ENCODE results near the gene ADARB2.

Gene ADARB2

DNA sequence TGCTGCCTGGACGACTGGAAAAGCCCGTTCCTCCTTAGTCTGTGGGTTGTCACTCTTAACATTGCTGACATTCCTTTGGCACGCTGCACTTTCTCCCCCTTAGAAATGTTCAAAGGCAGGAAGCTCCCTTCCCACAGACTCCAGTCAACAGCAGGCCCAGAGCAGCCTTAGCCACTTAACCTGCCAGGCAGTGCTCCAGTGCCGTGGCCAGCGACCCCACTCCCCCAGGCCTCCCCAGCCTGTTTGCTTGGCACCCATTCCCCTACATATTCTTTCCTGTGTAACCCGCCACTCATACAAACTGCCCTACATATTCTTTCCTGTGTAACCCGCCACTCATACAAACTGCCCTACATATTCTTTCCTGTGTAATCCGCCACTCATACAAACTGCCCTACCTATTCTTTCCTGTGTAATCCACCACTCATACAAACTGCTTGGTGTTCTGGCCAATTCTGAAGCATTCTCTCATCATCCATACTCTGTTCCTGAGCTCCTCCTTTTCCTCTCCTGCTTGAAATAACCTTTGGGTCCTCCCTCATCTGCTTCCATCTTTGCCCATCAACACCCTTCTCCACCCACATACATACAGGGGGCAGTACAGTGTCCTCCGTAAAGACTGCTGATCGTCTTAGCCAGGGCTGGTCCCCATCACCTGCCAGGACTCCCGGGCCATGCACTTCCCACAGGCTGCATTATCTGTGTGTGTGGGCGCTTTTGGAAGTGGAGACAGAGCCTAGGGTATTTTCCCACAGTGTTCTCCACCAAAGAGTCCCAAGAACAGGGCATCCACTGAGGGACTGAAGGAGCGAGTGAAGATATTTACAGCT, 57.3 kb downstream of the ADARB2 start:
- TF ChIP-seq YY1 (IDR thresholded peaks at IDR 0.05; ENCODE audit: low read depth) (no peak), EP300 (IDR thresholded peaks at IDR 0.05; ENCODE audit: borderline replicate concordance) (no peak), TEAD4 (IDR thresholded peaks at IDR 0.05) (no peak), ZBTB7A (IDR thresholded peaks at IDR 0.05; ENCODE audit: low read depth) (no peak), FOXM1 (IDR thresholded peaks at IDR 0.05; ENCODE audit: borderline replicate concordance, low read depth) (no peak), TCF12 (IDR thresholded peaks at IDR 0.05; ENCODE audit: low read depth) (no peak), EGR1 (IDR thresholded peaks at IDR 0.05) (no peak), NFIC (IDR thresholded peaks at IDR 0.05) (no peak), TAF1 (IDR thresholded peaks at IDR 0.05; ENCODE audit: low read depth) (no peak), RAD21 (IDR thresholded peaks at IDR 0.05; ENCODE audit: low read depth) (no peak), CEBPB (IDR thresholded peaks at IDR 0.05) (no peak), CREB1 (IDR thresholded peaks at IDR 0.05; ENCODE audit: low read depth) (no peak)
- TF ChIP-seq, protein P1, sequence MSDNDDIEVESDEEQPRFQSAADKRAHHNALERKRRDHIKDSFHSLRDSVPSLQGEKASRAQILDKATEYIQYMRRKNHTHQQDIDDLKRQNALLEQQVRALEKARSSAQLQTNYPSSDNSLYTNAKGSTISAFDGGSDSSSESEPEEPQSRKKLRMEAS (IDR thresholded peaks at IDR 0.05) = no peak
- TF ChIP-seq, protein P2, sequence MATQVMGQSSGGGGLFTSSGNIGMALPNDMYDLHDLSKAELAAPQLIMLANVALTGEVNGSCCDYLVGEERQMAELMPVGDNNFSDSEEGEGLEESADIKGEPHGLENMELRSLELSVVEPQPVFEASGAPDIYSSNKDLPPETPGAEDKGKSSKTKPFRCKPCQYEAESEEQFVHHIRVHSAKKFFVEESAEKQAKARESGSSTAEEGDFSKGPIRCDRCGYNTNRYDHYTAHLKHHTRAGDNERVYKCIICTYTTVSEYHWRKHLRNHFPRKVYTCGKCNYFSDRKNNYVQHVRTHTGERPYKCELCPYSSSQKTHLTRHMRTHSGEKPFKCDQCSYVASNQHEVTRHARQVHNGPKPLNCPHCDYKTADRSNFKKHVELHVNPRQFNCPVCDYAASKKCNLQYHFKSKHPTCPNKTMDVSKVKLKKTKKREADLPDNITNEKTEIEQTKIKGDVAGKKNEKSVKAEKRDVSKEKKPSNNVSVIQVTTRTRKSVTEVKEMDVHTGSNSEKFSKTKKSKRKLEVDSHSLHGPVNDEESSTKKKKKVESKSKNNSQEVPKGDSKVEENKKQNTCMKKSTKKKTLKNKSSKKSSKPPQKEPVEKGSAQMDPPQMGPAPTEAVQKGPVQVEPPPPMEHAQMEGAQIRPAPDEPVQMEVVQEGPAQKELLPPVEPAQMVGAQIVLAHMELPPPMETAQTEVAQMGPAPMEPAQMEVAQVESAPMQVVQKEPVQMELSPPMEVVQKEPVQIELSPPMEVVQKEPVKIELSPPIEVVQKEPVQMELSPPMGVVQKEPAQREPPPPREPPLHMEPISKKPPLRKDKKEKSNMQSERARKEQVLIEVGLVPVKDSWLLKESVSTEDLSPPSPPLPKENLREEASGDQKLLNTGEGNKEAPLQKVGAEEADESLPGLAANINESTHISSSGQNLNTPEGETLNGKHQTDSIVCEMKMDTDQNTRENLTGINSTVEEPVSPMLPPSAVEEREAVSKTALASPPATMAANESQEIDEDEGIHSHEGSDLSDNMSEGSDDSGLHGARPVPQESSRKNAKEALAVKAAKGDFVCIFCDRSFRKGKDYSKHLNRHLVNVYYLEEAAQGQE (IDR thresholded peaks at IDR 0.05; ENCODE audit: low read depth) = no peak
- TF ChIP-seq, protein P3, sequence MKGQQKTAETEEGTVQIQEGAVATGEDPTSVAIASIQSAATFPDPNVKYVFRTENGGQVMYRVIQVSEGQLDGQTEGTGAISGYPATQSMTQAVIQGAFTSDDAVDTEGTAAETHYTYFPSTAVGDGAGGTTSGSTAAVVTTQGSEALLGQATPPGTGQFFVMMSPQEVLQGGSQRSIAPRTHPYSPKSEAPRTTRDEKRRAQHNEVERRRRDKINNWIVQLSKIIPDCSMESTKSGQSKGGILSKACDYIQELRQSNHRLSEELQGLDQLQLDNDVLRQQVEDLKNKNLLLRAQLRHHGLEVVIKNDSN (IDR thresholded peaks at IDR 0.05) = no peak

DNA sequence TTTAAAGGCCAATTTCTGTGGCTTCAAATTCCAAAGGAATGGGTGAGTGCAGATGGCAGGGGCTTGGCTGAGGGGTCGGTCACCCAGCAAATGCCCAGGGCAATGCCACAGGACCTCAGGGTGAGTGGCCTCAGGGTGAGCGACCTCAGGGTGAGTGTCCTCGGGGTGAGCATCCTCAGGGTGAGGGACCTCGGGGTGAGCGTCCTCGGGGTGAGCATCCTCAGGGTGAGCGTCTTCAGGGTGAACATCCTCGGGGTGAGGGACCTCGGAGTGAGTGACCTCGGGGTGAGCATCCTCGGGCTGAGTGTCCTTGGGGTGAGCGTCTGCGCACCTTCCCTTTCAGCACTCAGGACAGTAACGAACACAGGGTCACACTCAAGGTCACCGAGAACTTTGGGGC, 59.2 kb downstream of the ADARB2 start:
- TF ChIP-seq TCF12 (IDR thresholded peaks at IDR 0.05; ENCODE audit: low read depth) (no peak), RAD21 (IDR thresholded peaks at IDR 0.05; ENCODE audit: low read depth) (no peak)
- TF ChIP-seq, protein P2 (IDR thresholded peaks at IDR 0.05; ENCODE audit: low read depth) = no peak

DNA sequence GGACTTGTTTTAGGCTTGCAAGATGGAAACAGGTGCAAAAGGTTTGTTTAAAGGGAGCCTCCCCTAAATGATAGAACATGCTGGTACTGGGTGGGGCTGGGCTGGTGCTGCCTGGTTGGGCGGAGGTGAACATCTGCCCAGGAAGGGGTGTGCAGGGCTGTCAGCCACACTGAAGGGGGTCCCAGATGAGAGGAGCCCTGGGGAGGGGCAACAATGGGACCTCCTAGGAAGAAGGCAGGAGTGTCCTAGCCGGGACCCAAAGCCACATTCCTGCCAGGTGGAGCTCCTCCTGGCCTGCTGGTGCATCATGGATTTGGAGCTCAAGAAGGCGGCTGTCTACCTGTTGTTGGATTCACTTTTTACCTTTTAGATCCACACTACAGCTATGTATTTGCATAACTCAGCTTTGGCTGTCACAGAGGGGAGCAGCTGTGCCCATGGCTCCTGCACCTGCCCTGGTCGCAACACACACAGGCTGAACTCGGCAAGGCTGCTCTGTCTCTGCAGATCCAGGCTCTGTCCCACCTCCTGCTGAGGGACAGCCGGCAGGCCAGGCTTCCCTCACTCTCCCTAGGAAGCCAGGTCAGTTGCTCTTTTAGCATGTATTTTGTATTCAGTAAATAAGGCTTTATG, 59.9 kb downstream of the ADARB2 start:
- TF ChIP-seq ZBTB7A (IDR thresholded peaks at IDR 0.05; ENCODE audit: low read depth) (no peak), CREB1 (IDR thresholded peaks at IDR 0.05; ENCODE audit: low read depth) (no peak), TCF12 (IDR thresholded peaks at IDR 0.05; ENCODE audit: low read depth) (no peak), FOXM1 (IDR thresholded peaks at IDR 0.05; ENCODE audit: borderline replicate concordance, low read depth) (no peak), TAF1 (IDR thresholded peaks at IDR 0.05; ENCODE audit: low read depth) (no peak), EP300 (IDR thresholded peaks at IDR 0.05; ENCODE audit: borderline replicate concordance) (no peak)
- TF ChIP-seq, protein P2 (IDR thresholded peaks at IDR 0.05; ENCODE audit: low read depth) = no peak
- TF ChIP-seq, protein P3 (IDR thresholded peaks at IDR 0.05) = no peak
- TF ChIP-seq, protein P1 (IDR thresholded peaks at IDR 0.05) = no peak

DNA sequence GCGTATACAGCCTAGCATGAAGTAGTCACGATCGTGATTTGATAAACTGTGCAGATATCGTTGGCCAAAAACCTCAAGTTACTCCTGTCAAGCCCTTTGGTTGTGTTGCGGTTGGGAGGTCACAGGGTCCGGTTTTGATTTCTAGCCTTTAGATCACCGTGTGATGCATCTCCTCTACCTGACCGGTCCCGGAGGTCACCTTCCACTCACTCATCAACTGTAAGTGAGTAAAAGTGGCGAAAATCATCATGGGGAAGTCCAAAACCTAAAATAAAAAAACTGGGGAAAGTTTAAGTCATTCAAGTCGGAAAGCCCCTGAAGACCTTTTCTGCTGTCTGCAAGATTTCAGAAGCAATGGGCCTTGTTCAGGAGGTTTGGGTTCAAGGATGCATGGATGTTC, 62.8 kb downstream of the ADARB2 start:
- TF ChIP-seq, protein P1 (IDR thresholded peaks at IDR 0.05) = no peak
- no peak for TF ChIP-seq TCF12 (IDR thresholded peaks at IDR 0.05; ENCODE audit: low read depth)
- TF ChIP-seq, protein P2 (IDR thresholded peaks at IDR 0.05; ENCODE audit: low read depth) = no peak
- TF ChIP-seq EGR1 (IDR thresholded peaks at IDR 0.05) = no peak
- TF ChIP-seq CREB1 (IDR thresholded peaks at IDR 0.05; ENCODE audit: low read depth) = no peak
- no peak for TF ChIP-seq CEBPB (IDR thresholded peaks at IDR 0.05)
- no peak for TF ChIP-seq NFIC (IDR thresholded peaks at IDR 0.05)

Measured in Ishikawa (cell line).